ENCODE data around the gene HMBS. TPM values are rescaled to one million over a fixed set of nuclear protein-coding genes. Genes with fewer than 3 reads are reported as not detected.
"Not testable (repeated sequence)": the region's sequence is repeated elsewhere in the genome, so short reads cannot be mapped to it uniquely, and the experiment has no call there.

HMBS gene
- total and polyA plus RNA-seq, 2 experiments from 2014 or later, result 10.9 to 37.7 TPM

DNA sequence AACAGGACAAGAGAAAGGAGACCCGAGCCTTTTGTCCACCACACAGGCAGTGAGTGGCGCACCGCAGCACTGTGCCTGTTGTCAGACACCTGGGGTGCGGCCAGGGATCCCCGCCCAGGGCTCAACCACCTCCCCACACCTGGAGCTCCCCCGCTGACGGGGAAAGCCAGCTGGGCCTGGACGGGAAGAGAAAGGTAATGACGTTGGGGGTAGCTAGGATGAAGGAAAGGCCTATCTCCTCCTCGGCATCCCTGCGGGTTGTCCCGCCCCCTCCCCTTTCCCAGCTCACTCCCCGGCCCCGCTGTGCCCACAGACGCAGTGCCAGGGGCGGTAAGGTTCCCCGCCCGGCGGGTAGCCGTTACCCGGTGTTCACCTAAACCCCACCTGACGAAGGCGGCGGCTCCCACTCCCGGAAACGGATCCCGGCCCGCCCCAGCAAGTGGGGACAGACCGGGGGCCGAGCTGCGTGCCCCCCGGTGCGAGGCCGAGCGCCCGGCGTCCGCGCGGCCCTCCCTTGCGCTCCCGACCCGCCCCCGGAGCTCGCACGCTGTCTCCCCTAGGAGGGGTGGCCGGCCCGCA, 28.2 kb upstream of the HMBS start:
- peaks cover 32% of the 10 kb centered on the region for H3K79me2 ChIP-seq
- H3K27me3 ChIP-seq, result no peaks in the 10 kb centered on the region
- WGBS (ENCODE audit: low lambda C conversion rate, missing lambda C conversion rate), result under 1% methylated on average over 36 of the region's 48 CpGs
- H3K4me3 ChIP-seq, result peak overlapping the region; percentile 64
- peak overlapping the region; percentile 96 for H3K4me2 ChIP-seq
- no peaks in the 10 kb centered on the region for H3K36me3 ChIP-seq (replicated peaks; ENCODE audit: insufficient read depth, low read depth)
- H3K27ac ChIP-seq, result peak overlapping the region; percentile 86
- TF ChIP-seq, protein P1, sequence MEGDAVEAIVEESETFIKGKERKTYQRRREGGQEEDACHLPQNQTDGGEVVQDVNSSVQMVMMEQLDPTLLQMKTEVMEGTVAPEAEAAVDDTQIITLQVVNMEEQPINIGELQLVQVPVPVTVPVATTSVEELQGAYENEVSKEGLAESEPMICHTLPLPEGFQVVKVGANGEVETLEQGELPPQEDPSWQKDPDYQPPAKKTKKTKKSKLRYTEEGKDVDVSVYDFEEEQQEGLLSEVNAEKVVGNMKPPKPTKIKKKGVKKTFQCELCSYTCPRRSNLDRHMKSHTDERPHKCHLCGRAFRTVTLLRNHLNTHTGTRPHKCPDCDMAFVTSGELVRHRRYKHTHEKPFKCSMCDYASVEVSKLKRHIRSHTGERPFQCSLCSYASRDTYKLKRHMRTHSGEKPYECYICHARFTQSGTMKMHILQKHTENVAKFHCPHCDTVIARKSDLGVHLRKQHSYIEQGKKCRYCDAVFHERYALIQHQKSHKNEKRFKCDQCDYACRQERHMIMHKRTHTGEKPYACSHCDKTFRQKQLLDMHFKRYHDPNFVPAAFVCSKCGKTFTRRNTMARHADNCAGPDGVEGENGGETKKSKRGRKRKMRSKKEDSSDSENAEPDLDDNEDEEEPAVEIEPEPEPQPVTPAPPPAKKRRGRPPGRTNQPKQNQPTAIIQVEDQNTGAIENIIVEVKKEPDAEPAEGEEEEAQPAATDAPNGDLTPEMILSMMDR (IDR thresholded peaks at IDR 0.05; ENCODE audit: poor library complexity), result no peak
- no peak for TF ChIP-seq EZH2phosphoT487 (IDR thresholded peaks at IDR 0.05; ENCODE audit: low read depth, severe bottlenecking, unreplicated experiment)
- TF ChIP-seq EZH2 (IDR thresholded peaks at IDR 0.05; ENCODE audit: borderline replicate concordance), result no peak
- no peaks in the 10 kb centered on the region for H3K9me3 ChIP-seq (ENCODE audit: low read depth)
- peak overlapping the region; percentile 64 for H2AFZ ChIP-seq
- H3K4me1 ChIP-seq (ENCODE audit: insufficient read depth), result peaks cover 13% of the 10 kb centered on the region
- peak; percentile 63 for DNase-seq (ENCODE audit: low spot score)
- no peaks in the 10 kb centered on the region for H3K9me2 ChIP-seq (replicated peaks; ENCODE audit: insufficient read depth)
- H4K20me1 ChIP-seq (ENCODE audit: insufficient read depth, poor library complexity, severe bottlenecking), result peaks cover 6% of the 10 kb centered on the region

- 1% methylated on average over 49 of the region's 79 CpGs for WGBS (ENCODE audit: low lambda C conversion rate, missing lambda C conversion rate)
- H3K4me2 ChIP-seq, result peak within 1 kb of the TSS; percentile 96
- H3K9me3 ChIP-seq (ENCODE audit: low read depth), result no peaks in the 10 kb centered on the region
- DNase-seq (ENCODE audit: low spot score), result peak; percentile 99
- H3K79me2 ChIP-seq, result peaks cover 32% of the 10 kb centered on the region
- no peaks in the 10 kb centered on the region for H3K36me3 ChIP-seq (replicated peaks; ENCODE audit: insufficient read depth, low read depth)
- TF ChIP-seq, protein P1 (IDR thresholded peaks at IDR 0.05; ENCODE audit: poor library complexity), result peak; percentile 30
- TF ChIP-seq EZH2 (IDR thresholded peaks at IDR 0.05; ENCODE audit: borderline replicate concordance), result no peak
- peak within 1 kb of the TSS; percentile 64 for H3K4me3 ChIP-seq
- no peaks in the 10 kb centered on the region for H3K27me3 ChIP-seq
- H2AFZ ChIP-seq, result peak within 1 kb of the TSS; percentile 64
- no peaks in the 10 kb centered on the region for H3K9me2 ChIP-seq (replicated peaks; ENCODE audit: insufficient read depth)
- peaks cover 13% of the 10 kb centered on the region for H3K4me1 ChIP-seq (ENCODE audit: insufficient read depth)
- peak within 1 kb of the TSS; percentile 86 for H3K27ac ChIP-seq
- peaks cover 6% of the 10 kb centered on the region for H4K20me1 ChIP-seq (ENCODE audit: insufficient read depth, poor library complexity, severe bottlenecking)
Observed at GRCh38 chr11:119057000-119057769, 27.5 kb upstream of the HMBS start, which contains the start of gene HYOU1. Gene HYOU1 (minus strand): TSS chr11:119057205. CDS start chr11:119056160, 1,045 bp downstream.

- not testable (repeated sequence) for DNase-seq (ENCODE audit: low spot score); H3K4me2 ChIP-seq; H4K20me1 ChIP-seq (ENCODE audit: insufficient read depth, poor library complexity, severe bottlenecking); H2AFZ ChIP-seq; H3K9me2 ChIP-seq (replicated peaks; ENCODE audit: insufficient read depth); H3K27ac ChIP-seq; H3K36me3 ChIP-seq (replicated peaks; ENCODE audit: insufficient read depth, low read depth); H3K9me3 ChIP-seq (ENCODE audit: low read depth); H3K27me3 ChIP-seq; H3K4me3 ChIP-seq
- WGBS (ENCODE audit: low lambda C conversion rate, missing lambda C conversion rate), result 100% methylated on average over 4 of the region's 35 CpGs
- Histone ChIP-seq H3K4me1 (ENCODE audit: insufficient read depth) (peaks cover 13% of the 10 kb centered on the region), H3K79me2 (peaks cover 35% of the 10 kb centered on the region)
Observed at GRCh38 chr11:119059128-119059527, 25.6 kb upstream of the HMBS start.

GRCh38 chr11:119061256-119061655, 23.4 kb upstream of the HMBS start:
- H3K27me3 ChIP-seq, result no peaks in the 10 kb centered on the region
- H4K20me1 ChIP-seq (ENCODE audit: insufficient read depth, poor library complexity, severe bottlenecking), result no peaks in the 10 kb centered on the region
- no peaks in the 10 kb centered on the region for H3K9me2 ChIP-seq (replicated peaks; ENCODE audit: insufficient read depth)
- H2AFZ ChIP-seq, result no peak overlapping the region
- no peak overlapping the region for H3K4me2 ChIP-seq
- no peak overlapping the region for H3K27ac ChIP-seq
- H3K4me1 ChIP-seq (ENCODE audit: insufficient read depth), result peaks cover 6% of the 10 kb centered on the region
- H3K79me2 ChIP-seq, result peaks cover 25% of the 10 kb centered on the region
- H3K4me3 ChIP-seq, result no peak overlapping the region
- WGBS (ENCODE audit: low lambda C conversion rate, missing lambda C conversion rate), result 94% methylated on average over 3 of the region's 3 CpGs
- no peaks in the 10 kb centered on the region for H3K36me3 ChIP-seq (replicated peaks; ENCODE audit: insufficient read depth, low read depth)
- TF ChIP-seq, protein P1 (IDR thresholded peaks at IDR 0.05; ENCODE audit: poor library complexity), result no peak
- TF ChIP-seq EZH2 (IDR thresholded peaks at IDR 0.05; ENCODE audit: borderline replicate concordance) (no peak), EZH2phosphoT487 (IDR thresholded peaks at IDR 0.05; ENCODE audit: low read depth, severe bottlenecking, unreplicated experiment) (no peak)
- no peaks in the 10 kb centered on the region for H3K9me3 ChIP-seq (ENCODE audit: low read depth)
- DNase-seq (ENCODE audit: low spot score), result no peak
